ENCODE results near the gene ATG2A.

GRCh38 chr11:64911142-64911541 lies 5.9 kb downstream of the ATG2A start:
- TF ChIP-seq CTCF (IDR thresholded peaks at IDR 0.05): no peak
- TF ChIP-seq POLR2A (IDR thresholded peaks at IDR 0.05): no peak
